ENCODE data around the gene HIP1.
"Not testable (repeated sequence)": the region's sequence is repeated elsewhere in the genome, so short reads cannot be mapped to it uniquely, and the experiment has no call there.

Gene HIP1

DNA sequence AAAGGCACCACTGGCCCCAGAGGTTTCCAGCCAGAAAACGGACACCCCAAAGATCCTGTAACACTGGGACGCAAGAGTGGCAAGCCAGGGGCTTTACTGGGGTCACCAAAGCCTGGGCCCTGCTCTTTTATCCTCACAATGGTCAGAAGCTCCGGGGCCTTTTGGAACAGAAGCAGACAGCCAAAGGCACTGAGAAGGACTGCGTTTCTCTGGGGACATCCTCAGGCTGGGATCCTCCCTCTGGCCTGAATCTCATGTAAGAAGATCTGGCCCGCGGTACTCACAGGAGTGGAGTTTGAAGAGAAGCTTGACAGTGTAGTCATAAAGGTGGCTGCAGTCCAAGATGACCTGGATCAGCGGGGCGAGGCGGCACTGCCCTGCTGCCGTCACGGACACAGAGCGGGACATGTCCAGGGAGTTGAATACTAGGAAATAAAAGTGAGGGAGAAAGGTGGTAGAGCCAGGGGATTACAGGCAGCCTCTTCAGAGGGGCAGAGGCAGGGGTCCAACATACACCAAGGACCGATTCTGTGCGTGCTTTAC, 165.2 kb downstream of the HIP1 start:
- Mint-ChIP-seq H3K27me3 (no peaks in the 10 kb centered on the region), H3K4me1 (no peaks in the 10 kb centered on the region), H3K27ac (no peak overlapping the region)

GRCh38 chr7:75572814-75573213, 165.9 kb downstream of the HIP1 start:
- Mint-ChIP-seq H3K9me3 (no peaks in the 10 kb centered on the region), H3K36me3 (no peaks in the 10 kb centered on the region), H3K4me1 (no peaks in the 10 kb centered on the region), H3K27me3 (no peaks in the 10 kb centered on the region), H3K27ac (no peak overlapping the region), H3K4me3 (no peak overlapping the region)

More for the DNA sequence above, 165.2 kb downstream of the HIP1 start:
- Mint-ChIP-seq H3K4me3 (no peak overlapping the region), H3K36me3 (no peaks in the 10 kb centered on the region), H3K9me3 (no peaks in the 10 kb centered on the region)

- H3K4me1 Mint-ChIP-seq = no peaks in the 10 kb centered on the region
- H3K36me3 Mint-ChIP-seq = no peaks in the 10 kb centered on the region
- H3K4me3 Mint-ChIP-seq = no peak overlapping the region
- no peak overlapping the region for H3K27ac Mint-ChIP-seq
- no peaks in the 10 kb centered on the region for H3K27me3 Mint-ChIP-seq
- no peaks in the 10 kb centered on the region for H3K9me3 Mint-ChIP-seq
These were observed 166.3 kb downstream of the HIP1 start for GRCh38 chr7:75572396-75572795.

DNA sequence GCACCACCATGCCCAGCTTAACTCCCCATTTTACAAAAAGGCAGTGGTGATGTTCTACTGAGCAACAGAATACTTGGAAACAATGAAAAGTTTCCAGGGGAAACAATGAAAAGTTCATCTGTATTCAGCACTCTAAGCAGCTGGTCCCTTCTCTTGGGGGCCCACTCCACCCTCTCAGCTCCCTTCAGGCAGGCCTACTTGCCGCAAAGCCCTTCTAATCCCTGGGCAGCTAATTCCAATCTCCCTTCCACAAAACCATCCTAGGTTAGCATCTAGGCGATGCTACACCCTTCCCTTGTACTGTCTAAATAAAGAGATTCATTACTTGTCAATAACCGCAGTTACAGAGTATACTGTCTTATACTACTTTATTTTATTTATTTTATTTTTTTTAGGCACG, 167.5 kb downstream of the HIP1 start:
- no peaks in the 10 kb centered on the region for H3K4me1 Mint-ChIP-seq
- no peak overlapping the region for H3K4me3 Mint-ChIP-seq
- no peaks in the 10 kb centered on the region for H3K36me3 Mint-ChIP-seq

DNA sequence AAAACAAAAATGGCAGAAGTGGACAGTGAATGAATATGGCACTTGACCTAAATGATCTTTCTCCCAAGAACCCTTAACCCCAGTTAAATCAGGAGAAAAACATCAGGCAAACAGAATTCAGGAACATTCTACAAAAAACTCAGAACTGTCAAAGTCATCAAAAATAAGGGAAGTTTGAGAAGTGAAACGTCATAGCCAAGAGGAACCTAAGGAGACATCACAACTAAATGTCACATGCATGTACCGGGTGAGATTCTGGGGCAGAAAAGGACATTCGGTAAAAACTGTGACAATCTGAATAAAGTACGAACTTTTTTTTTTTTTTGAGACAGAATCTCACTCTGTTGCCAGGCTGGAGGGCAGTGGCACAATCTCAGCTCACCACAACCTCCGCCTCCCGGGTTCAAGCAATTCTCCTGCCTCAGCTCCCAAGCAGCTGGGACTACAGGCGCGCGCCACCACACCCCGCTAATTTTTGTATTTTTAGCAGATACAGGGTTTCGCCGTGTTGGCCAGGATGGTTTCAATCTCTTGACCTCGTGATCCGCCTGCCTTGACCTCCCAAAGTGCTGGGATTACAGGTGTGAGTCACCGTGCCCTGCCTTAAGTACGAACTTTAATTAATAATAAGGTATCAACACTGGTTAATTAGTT, 169.0 kb downstream of the HIP1 start:
- H3K4me3 Mint-ChIP-seq, H3K27me3 Mint-ChIP-seq: not testable (repeated sequence)

More for the DNA sequence above, 167.5 kb downstream of the HIP1 start:
- H3K27ac Mint-ChIP-seq = no peak overlapping the region
- no peaks in the 10 kb centered on the region for H3K9me3 Mint-ChIP-seq
- no peaks in the 10 kb centered on the region for H3K27me3 Mint-ChIP-seq

DNA sequence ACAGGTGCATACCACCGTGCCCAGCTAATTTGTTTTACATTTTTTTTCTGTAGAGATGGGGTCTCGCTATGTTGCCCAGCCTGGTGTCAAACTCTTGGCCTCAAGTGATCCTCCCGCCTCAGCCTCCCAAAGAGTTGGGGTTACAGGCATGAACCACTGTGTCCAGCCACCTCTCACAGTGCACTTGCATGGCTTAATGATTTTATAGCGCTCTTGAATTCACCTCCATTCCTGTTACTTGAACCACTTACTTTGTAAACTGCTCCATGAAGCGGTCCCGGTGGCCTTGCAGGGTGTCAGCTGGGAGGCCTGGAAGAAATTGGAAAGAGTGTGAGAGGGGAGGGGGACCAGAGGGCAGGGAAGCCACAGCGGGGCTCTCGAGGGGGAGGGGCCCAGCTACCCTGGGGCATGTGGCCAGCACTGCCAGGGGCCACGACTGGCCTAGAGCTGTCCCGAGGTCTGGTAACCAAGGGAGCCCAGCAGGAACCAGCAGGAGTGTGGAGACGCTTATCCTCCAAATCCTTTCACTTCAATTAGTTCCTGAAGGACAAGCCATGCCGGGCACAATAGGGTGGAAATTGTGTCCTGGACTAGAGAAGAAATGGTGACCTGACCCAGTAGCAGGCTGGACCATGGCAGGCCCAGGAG, 170.7 kb downstream of the HIP1 start:
- no peaks in the 10 kb centered on the region for H3K36me3 Mint-ChIP-seq

More for the DNA sequence above, 169.0 kb downstream of the HIP1 start:
- H3K36me3 Mint-ChIP-seq, H3K4me1 Mint-ChIP-seq, H3K27ac Mint-ChIP-seq, H3K9me3 Mint-ChIP-seq: not testable (repeated sequence)

DNA sequence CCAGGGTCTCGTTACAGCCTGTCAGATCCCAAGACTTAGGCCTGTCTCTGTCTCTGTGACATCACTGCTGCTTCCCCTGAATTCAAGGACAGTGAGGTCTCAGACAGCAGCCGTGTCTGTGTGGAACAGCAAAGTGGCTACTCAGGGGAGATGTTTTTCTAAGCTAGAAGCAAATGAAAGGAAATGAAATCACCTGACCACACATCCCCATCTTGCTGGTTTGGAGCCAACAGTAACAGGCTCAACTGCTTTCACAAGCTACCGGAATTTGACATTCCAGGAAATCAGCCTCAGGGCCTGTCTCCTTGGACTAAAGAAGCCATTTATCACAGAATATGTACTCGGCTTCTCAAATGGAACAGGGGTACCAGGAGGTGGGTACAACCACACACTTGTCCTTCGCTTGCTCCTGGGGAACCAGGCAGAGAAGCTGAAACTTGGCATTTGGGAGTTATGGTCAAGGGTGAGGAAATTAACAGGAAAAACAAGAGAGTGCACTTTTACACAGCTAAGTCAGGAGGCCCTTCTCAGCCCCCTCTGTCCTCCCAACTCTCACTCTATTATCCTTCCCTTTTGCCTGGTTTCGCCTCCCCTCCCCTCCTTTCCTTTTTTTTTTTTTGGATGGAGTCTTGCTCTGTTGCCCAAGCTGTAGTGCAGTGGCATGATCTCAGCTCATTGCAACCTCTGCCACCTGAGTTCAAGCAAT, 173.5 kb downstream of the HIP1 start:
- Mint-ChIP-seq H3K4me3 (no peak overlapping the region), H3K27me3 (no peaks in the 10 kb centered on the region), H3K36me3 (peaks cover 7% of the 10 kb centered on the region), H3K4me1 (no peaks in the 10 kb centered on the region), H3K27ac (no peak overlapping the region), H3K9me3 (no peaks in the 10 kb centered on the region)

More for the DNA sequence above, 170.7 kb downstream of the HIP1 start:
- Mint-ChIP-seq H3K9me3 (no peaks in the 10 kb centered on the region), H3K27ac (no peak overlapping the region), H3K4me1 (no peaks in the 10 kb centered on the region), H3K27me3 (no peaks in the 10 kb centered on the region), H3K4me3 (no peak overlapping the region)

- Mint-ChIP-seq H3K36me3 (peaks cover 7% of the 10 kb centered on the region), H3K9me3 (no peaks in the 10 kb centered on the region), H3K27ac (no peak overlapping the region), H3K4me1 (no peaks in the 10 kb centered on the region), H3K27me3 (no peaks in the 10 kb centered on the region), H3K4me3 (no peak overlapping the region)
These were observed 175.6 kb downstream of the HIP1 start for GRCh38 chr7:75563171-75563570.

- no peaks in the 10 kb centered on the region for H3K4me1 Mint-ChIP-seq
- no peak overlapping the region for H3K27ac Mint-ChIP-seq
- H3K4me3 Mint-ChIP-seq = no peak overlapping the region
- H3K9me3 Mint-ChIP-seq = no peaks in the 10 kb centered on the region
- H3K36me3 Mint-ChIP-seq = peaks cover 9% of the 10 kb centered on the region
- H3K27me3 Mint-ChIP-seq = no peaks in the 10 kb centered on the region
These were observed 178.8 kb downstream of the HIP1 start for GRCh38 chr7:75559976-75560365.

DNA sequence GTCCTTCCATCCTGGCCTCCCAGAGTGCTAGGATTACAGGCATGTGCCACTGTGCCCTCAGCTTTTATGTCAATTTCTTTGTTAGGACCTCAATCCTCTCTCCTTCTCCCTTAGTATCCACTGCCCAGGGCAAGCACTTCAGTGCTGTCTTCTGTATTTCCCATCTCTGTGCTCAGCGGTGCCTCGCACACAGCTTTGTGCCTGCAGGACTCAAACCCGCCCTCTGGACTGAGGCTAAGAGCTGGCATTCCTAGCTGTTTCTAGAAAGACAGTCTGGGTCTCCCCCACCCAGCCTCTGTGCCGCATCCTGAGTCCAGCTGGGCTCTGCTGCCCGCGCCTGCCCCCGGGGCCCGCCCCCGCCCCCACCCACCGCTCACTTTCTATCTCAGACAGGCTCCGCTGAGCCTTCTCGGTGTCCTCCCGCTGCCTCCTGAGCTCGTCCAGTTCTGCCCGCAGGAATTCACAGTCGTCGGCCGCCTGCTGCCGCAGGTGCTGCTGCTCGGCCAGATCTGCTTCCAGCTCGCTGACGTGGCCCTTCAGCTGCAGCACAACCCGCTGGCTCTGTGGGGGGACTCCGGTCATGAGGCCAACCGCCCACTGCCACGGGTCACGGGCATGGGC, 179.3 kb downstream of the HIP1 start:
- Mint-ChIP-seq H3K9me3 (no peaks in the 10 kb centered on the region), H3K36me3 (peaks cover 9% of the 10 kb centered on the region), H3K4me3 (no peak overlapping the region), H3K27me3 (no peaks in the 10 kb centered on the region), H3K27ac (no peak overlapping the region), H3K4me1 (no peaks in the 10 kb centered on the region)

DNA sequence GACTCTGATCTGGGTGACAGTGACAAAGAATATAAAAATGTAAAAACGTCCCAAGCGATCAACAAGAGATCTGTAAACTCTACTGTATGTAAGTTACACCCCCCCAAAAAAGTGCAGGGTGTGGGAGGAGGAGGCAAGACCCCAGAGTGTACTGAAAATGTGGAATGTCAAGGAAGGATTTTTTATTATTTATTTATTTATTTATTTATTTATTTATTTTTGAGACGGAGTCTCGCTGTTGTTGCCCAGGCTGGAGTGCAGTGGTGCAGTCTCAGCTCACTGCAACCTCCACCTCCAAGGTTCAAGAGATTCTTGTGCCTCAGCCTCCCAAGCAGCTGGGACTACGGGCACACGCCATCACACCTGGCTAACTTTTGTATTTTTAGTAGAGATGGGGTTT, 181.9 kb downstream of the HIP1 start:
- not testable (repeated sequence) for H3K27me3 Mint-ChIP-seq, H3K4me3 Mint-ChIP-seq, H3K9me3 Mint-ChIP-seq, H3K27ac Mint-ChIP-seq, H3K4me1 Mint-ChIP-seq, H3K36me3 Mint-ChIP-seq

DNA sequence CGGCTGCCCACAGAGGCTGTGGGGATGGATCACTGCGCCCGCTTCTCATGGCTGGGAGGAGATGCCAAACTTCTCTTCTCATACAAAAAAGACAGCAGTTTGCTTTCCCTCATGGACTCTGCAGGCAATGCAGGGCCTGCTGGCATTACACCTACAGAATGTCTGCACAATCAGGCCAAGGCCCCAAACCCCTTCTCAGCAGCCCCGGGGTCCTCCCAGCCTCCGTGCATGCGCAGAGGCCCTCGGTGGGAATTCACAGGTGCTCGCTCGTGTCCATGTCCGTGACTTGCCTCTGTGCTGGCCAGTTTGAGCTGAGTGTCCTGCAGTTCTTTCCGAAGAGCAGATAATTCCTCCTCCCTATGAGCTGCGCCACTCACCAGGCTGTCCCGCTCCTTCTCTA, 183.0 kb downstream of the HIP1 start:
- Mint-ChIP-seq H3K9me3 (no peaks in the 10 kb centered on the region), H3K4me1 (no peaks in the 10 kb centered on the region), H3K27ac (no peak overlapping the region), H3K4me3 (no peak overlapping the region), H3K36me3 (peaks cover 2% of the 10 kb centered on the region), H3K27me3 (no peaks in the 10 kb centered on the region)

- H3K27ac Mint-ChIP-seq = no peak overlapping the region
- no peaks in the 10 kb centered on the region for H3K9me3 Mint-ChIP-seq
- no peaks in the 10 kb centered on the region for H3K4me1 Mint-ChIP-seq
- H3K36me3 Mint-ChIP-seq = no peaks in the 10 kb centered on the region
- no peaks in the 10 kb centered on the region for H3K27me3 Mint-ChIP-seq
- H3K4me3 Mint-ChIP-seq = no peak overlapping the region
These were observed 192.3 kb downstream of the HIP1 start for GRCh38 chr7:75546237-75547015.

GRCh38 chr7:75537731-75538130, 201.0 kb downstream of the HIP1 start:
- H3K36me3 Mint-ChIP-seq = no peaks in the 10 kb centered on the region
- no peak overlapping the region for H3K27ac Mint-ChIP-seq
- no peaks in the 10 kb centered on the region for H3K27me3 Mint-ChIP-seq
- no peak overlapping the region for H3K4me3 Mint-ChIP-seq
- no peaks in the 10 kb centered on the region for H3K9me3 Mint-ChIP-seq
- H3K4me1 Mint-ChIP-seq = no peaks in the 10 kb centered on the region

DNA sequence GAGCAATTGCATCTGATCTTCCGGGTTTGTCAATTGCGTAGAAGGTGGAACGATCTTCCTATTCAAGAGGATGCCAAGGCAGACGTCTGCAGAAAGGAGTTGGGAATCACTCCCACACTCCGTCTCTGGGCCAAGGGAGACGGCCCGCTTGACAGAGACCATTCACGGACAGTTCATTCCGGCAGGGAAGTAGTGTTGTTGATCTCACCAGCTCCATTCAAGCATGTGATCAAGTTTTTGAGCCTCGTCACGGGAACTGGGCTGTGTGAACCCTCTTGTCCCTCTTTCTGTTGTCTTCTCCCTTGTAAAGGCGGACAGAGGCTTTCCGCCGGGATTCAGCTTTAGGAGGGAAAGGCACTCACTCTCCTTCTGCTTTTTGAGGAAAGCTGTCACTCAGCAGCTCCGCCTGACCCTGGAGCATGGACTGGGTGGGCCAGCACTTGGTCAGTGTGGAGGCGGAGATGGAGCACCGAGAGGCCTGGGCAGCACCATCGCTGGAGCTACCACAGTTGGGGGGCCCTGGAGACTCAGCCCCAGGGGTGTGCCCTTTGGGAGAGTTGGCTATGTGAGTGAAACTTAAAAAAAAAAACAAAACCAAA, 201.7 kb downstream of the HIP1 start:
- no peak overlapping the region for H3K4me3 Mint-ChIP-seq
- H3K27me3 Mint-ChIP-seq = no peaks in the 10 kb centered on the region

More for the DNA sequence above, 201.7 kb downstream of the HIP1 start:
- Mint-ChIP-seq H3K27ac (no peak overlapping the region), H3K4me1 (no peaks in the 10 kb centered on the region), H3K9me3 (no peaks in the 10 kb centered on the region), H3K36me3 (no peaks in the 10 kb centered on the region)

Measured in activated naive CD4-positive, alpha-beta T cell treated with anti-CD3 and anti-CD28 coated beads, Interleukin-2, amount 50 U/mL, for 24 hours (primary cell).